Measurements from ENCODE around the gene DCST1.

- no peak for TF ChIP-seq EZH2 (IDR thresholded peaks at IDR 0.05; ENCODE audit: insufficient read depth, poor library complexity, severe bottlenecking)
- TF ChIP-seq EZH2phosphoT487 (IDR thresholded peaks at IDR 0.05; ENCODE audit: insufficient read depth, low read depth) = no peak
These were observed 5.7 kb downstream of the DCST1 start for GRCh38 chr1:155039308-155039669.

Measured in GM23248 (cell line).